ENCODE data around the gene SNED1. TPM values are rescaled to one million over a fixed set of nuclear protein-coding genes. Genes with fewer than 3 reads are reported as not detected.

SNED1 gene
- polyA plus RNA-seq, 1 donor from 2014 or later, result 17.0 TPM

GRCh38 chr2:241126771-241127202 is 128.4 kb downstream of the SNED1 start:
- H3K27ac Mint-ChIP-seq, result peak overlapping the region; percentile 98 to 100 (median 99)
- no peaks in the 10 kb centered on the region for H3K9me3 Mint-ChIP-seq
- H3K4me3 Mint-ChIP-seq, result peak overlapping the region in 2 of 4 donors; percentile 83 to 87
- H3K27me3 Mint-ChIP-seq, result no peaks in the 10 kb centered on the region
- peaks cover 2% of the 10 kb centered on the region for H3K36me3 Mint-ChIP-seq
- H3K4me1 Mint-ChIP-seq, result peaks cover 26 to 43% (median 42%) of the 10 kb centered on the region in 3 donors

- H3K27me3 Mint-ChIP-seq, result no peaks in the 10 kb centered on the region
- H3K4me1 Mint-ChIP-seq, result peaks cover 34 to 49% (median 42%) of the 10 kb centered on the region in 3 donors
- H3K9me3 Mint-ChIP-seq, result no peaks in the 10 kb centered on the region
- H3K4me3 Mint-ChIP-seq, result peak overlapping the region in 3 of 4 donors; percentile 78 to 87 (median 83)
- H3K27ac Mint-ChIP-seq, result peak overlapping the region; percentile 98 to 100 (median 99)
- H3K36me3 Mint-ChIP-seq, result peaks cover 4% of the 10 kb centered on the region
Observed at GRCh38 chr2:241128266-241128665, 129.8 kb downstream of the SNED1 start.

- Mint-ChIP-seq H3K27ac (peak overlapping the region; percentile 98 to 100 (median 99)), H3K4me1 (peaks cover 34 to 44% (median 43%) of the 10 kb centered on the region in 3 donors), H3K9me3 (no peaks in the 10 kb centered on the region), H3K27me3 (no peaks in the 10 kb centered on the region), H3K4me3 (peak overlapping the region in 2 of 4 donors; percentile 78 to 83), H3K36me3 (peaks cover 4% of the 10 kb centered on the region)
Observed at GRCh38 chr2:241129086-241129871, 130.9 kb downstream of the SNED1 start.

- Mint-ChIP-seq H3K36me3 (peaks cover 4% of the 10 kb centered on the region), H3K4me1 (peaks cover 34 to 44% (median 43%) of the 10 kb centered on the region in 3 donors), H3K9me3 (no peaks in the 10 kb centered on the region), H3K27ac (peak overlapping the region in 2 of 3 donors; percentile 11 to 100), H3K27me3 (no peaks in the 10 kb centered on the region), H3K4me3 (no peak overlapping the region)
Observed at GRCh38 chr2:241130316-241130715, 131.9 kb downstream of the SNED1 start.

- H3K4me3 Mint-ChIP-seq, result no peak overlapping the region
- no peaks in the 10 kb centered on the region for H3K9me3 Mint-ChIP-seq
- no peaks in the 10 kb centered on the region for H3K27me3 Mint-ChIP-seq
- H3K27ac Mint-ChIP-seq, result peak overlapping the region in 1 of 3 donors; percentile 31
- H3K36me3 Mint-ChIP-seq, result peaks cover 4% of the 10 kb centered on the region
- H3K4me1 Mint-ChIP-seq, result peaks cover 34 to 38% (median 34%) of the 10 kb centered on the region in 3 donors
Observed at GRCh38 chr2:241131531-241131930, 133.1 kb downstream of the SNED1 start.

GRCh38 chr2:241132538-241133435 is 134.4 kb downstream of the SNED1 start:
- H3K4me3 Mint-ChIP-seq, result peak overlapping the region in 2 of 4 donors; percentile 28 to 70

GRCh38 chr2:241133436-241133820 is 135.0 kb downstream of the SNED1 start:
- Mint-ChIP-seq H3K27me3 (no peaks in the 10 kb centered on the region), H3K4me1 (peaks cover 17 to 21% (median 20%) of the 10 kb centered on the region in 3 donors), H3K36me3 (peaks cover 8% of the 10 kb centered on the region), H3K9me3 (no peaks in the 10 kb centered on the region), H3K27ac (peak overlapping the region in 2 of 3 donors; percentile 69 to 84), H3K4me3 (no peak overlapping the region)

More at GRCh38 chr2:241132538-241133435, 134.4 kb downstream of the SNED1 start:
- Mint-ChIP-seq H3K27ac (peak overlapping the region; percentile 34 to 84 (median 69)), H3K27me3 (no peaks in the 10 kb centered on the region), H3K36me3 (peaks cover 5% of the 10 kb centered on the region), H3K9me3 (no peaks in the 10 kb centered on the region), H3K4me1 (peaks cover 23 to 27% (median 26%) of the 10 kb centered on the region in 3 donors)

GRCh38 chr2:241134711-241135110 is 136.3 kb downstream of the SNED1 start:
- no peaks in the 10 kb centered on the region for H3K27me3 Mint-ChIP-seq
- H3K36me3 Mint-ChIP-seq, result peaks cover 8% of the 10 kb centered on the region
- H3K4me1 Mint-ChIP-seq, result peaks cover 6 to 15% (median 9%) of the 10 kb centered on the region in 3 donors
- H3K9me3 Mint-ChIP-seq, result no peaks in the 10 kb centered on the region
- H3K27ac Mint-ChIP-seq, result no peak overlapping the region
- no peak overlapping the region for H3K4me3 Mint-ChIP-seq

GRCh38 chr2:241135737-241136136 is 137.3 kb downstream of the SNED1 start:
- H3K4me1 Mint-ChIP-seq, result peaks cover 7 to 10% (median 8%) of the 10 kb centered on the region in 3 donors
- no peak overlapping the region for H3K4me3 Mint-ChIP-seq
- H3K27me3 Mint-ChIP-seq, result no peaks in the 10 kb centered on the region
- H3K27ac Mint-ChIP-seq, result no peak overlapping the region
- peaks cover 7% of the 10 kb centered on the region for H3K36me3 Mint-ChIP-seq
- no peaks in the 10 kb centered on the region for H3K9me3 Mint-ChIP-seq

GRCh38 chr2:241136191-241136590 is 137.8 kb downstream of the SNED1 start:
- Mint-ChIP-seq H3K27me3 (no peaks in the 10 kb centered on the region), H3K36me3 (peaks cover 6% of the 10 kb centered on the region), H3K9me3 (no peaks in the 10 kb centered on the region), H3K4me1 (peaks cover 6 to 10% (median 8%) of the 10 kb centered on the region in 3 donors), H3K27ac (no peak overlapping the region), H3K4me3 (no peak overlapping the region)

- H3K36me3 Mint-ChIP-seq, result peaks cover 6% of the 10 kb centered on the region
- no peaks in the 10 kb centered on the region for H3K27me3 Mint-ChIP-seq
- no peak overlapping the region for H3K4me3 Mint-ChIP-seq
- H3K27ac Mint-ChIP-seq, result no peak overlapping the region
- H3K9me3 Mint-ChIP-seq, result no peaks in the 10 kb centered on the region
- peaks cover 6 to 10% (median 8%) of the 10 kb centered on the region in 3 donors for H3K4me1 Mint-ChIP-seq
Observed at GRCh38 chr2:241136661-241137260, 138.3 kb downstream of the SNED1 start.

GRCh38 chr2:241137276-241138190 is 139.1 kb downstream of the SNED1 start:
- Mint-ChIP-seq H3K27me3 (no peaks in the 10 kb centered on the region), H3K4me3 (no peak overlapping the region), H3K9me3 (no peaks in the 10 kb centered on the region), H3K36me3 (peaks cover 7% of the 10 kb centered on the region), H3K4me1 (peaks cover 4 to 13% (median 7%) of the 10 kb centered on the region in 3 donors), H3K27ac (peak overlapping the region in 2 of 3 donors; percentile 11 to 32)

- Mint-ChIP-seq H3K4me1 (peaks cover 0 to 7% (median 3%) of the 10 kb centered on the region in 3 donors), H3K36me3 (peaks cover 8% of the 10 kb centered on the region)
Observed at GRCh38 chr2:241138471-241138870, 140.1 kb downstream of the SNED1 start.

More at GRCh38 chr2:241138471-241138870, 140.1 kb downstream of the SNED1 start:
- Mint-ChIP-seq H3K27ac (no peak overlapping the region), H3K9me3 (no peaks in the 10 kb centered on the region), H3K4me3 (no peak overlapping the region), H3K27me3 (no peaks in the 10 kb centered on the region)

Measured in IgD-negative memory B cell (primary cell).